HEK293 (cell line): ENCODE measurements around the gene EPHB3.

Experiments
- CTCF ChIA-PET: fragments of 350-600 bp; formaldehyde crosslinking; extraction: SDS; loops from one replicate; lab custom pipeline; 2021; ENCODE audit warnings: antibody characterized with exemption; lab: Yijun Ruan, JAX
- POLR2A ChIA-PET: fragments of 300-600 bp; formaldehyde crosslinking; extraction: SDS; loops from one replicate; lab custom pipeline; 2020; ENCODE audit warnings: antibody characterized with exemption, inconsistent platforms; lab: Yijun Ruan, JAX
- H3K27ac ChIP-seq: fragments of 200-500 bp; sonication (Bioruptor generic); 2 replicates; pipeline ENCODE4 v1.5.1; 2014; ENCODE audit warnings: low read depth, low read length, control low read depth, inconsistent platforms; ENCODE audit errors: extremely low read depth
- H3K36me3 ChIP-seq, 2 experiments: fragments of 200-500 bp in 1 of 2; sonication (Bioruptor generic) in 1 of 2; 1 replicate in 1 of 2; 2 replicates in 1 of 2; pipeline ENCODE4 v1.5.1; 2014 to 2017; ENCODE audit warnings: inconsistent platforms in 2 of 2, low read length in 2 of 2; ENCODE audit not compliant: control insufficient read depth in 2 of 2, insufficient read depth in 1 of 2
- H3K4me1 ChIP-seq: fragments of 200-500 bp; sonication (Bioruptor generic); 2 replicates; pipeline ENCODE4 v1.5.1; 2014; ENCODE audit warnings: mild to moderate bottlenecking, low read length, inconsistent platforms; ENCODE audit not compliant: control insufficient read depth, insufficient read depth
- H3K4me3 ChIP-seq: 2 replicates; pipeline ENCODE4 v1.5.1; 2011; ENCODE audit warnings: low read depth, mild to moderate bottlenecking, control low read depth, low read length, moderate library complexity
- H3K9me3 ChIP-seq: fragments of 200-500 bp; sonication (Bioruptor generic); 2 replicates; pipeline ENCODE4 v1.5.1; 2014; ENCODE audit warnings: low read depth, low read length, inconsistent platforms; ENCODE audit not compliant: control insufficient read depth, insufficient read depth
- FEZF1 ChIP-seq: fragments of 450-650 bp; formaldehyde crosslinking; IDR thresholded peaks from 2 replicates; pipeline ENCODE4 v1.5.1; 2016; ENCODE audit warnings: missing biosample characterization, missing genetic modification characterization
- GLIS2 ChIP-seq: fragments of 450-650 bp; formaldehyde crosslinking; IDR thresholded peaks from 2 replicates; pipeline ENCODE4 v1.5.1; 2016; ENCODE audit warnings: missing biosample characterization, missing genetic modification characterization
- KLF9 ChIP-seq: fragments of 450-650 bp; formaldehyde crosslinking; IDR thresholded peaks from 2 replicates; pipeline ENCODE4 v1.5.1; 2016; ENCODE audit warnings: missing biosample characterization, missing genetic modification characterization, low read depth
- SP7 ChIP-seq: fragments of 450-650 bp; formaldehyde crosslinking; IDR thresholded peaks from 2 replicates; pipeline ENCODE4 v1.5.1; 2016; ENCODE audit warnings: missing biosample characterization, missing genetic modification characterization
- YY1 ChIP-seq: fragments of 450-650 bp; formaldehyde crosslinking; IDR thresholded peaks from 2 replicates; pipeline ENCODE4 v1.5.1; 2018; ENCODE audit warnings: missing biosample characterization, missing genetic modification characterization
- ZBTB17 ChIP-seq: fragments of 450-650 bp; formaldehyde crosslinking; IDR thresholded peaks from 2 replicates; pipeline ENCODE4 v1.5.1; 2016; ENCODE audit warnings: missing biosample characterization, missing genetic modification characterization
- ZNF24 ChIP-seq: fragments of 450-650 bp; formaldehyde crosslinking; IDR thresholded peaks from 2 replicates; pipeline ENCODE4 v1.5.1; 2016; ENCODE audit warnings: missing biosample characterization, missing genetic modification characterization
- ZNF341 ChIP-seq: fragments of 450-650 bp; formaldehyde crosslinking; IDR thresholded peaks from 2 replicates; pipeline ENCODE4; 2016; ENCODE audit warnings: low read depth, missing biosample characterization, missing genetic modification characterization
- ZNF555 ChIP-seq: fragments of 450-650 bp; formaldehyde crosslinking; conservative IDR thresholded peaks from 2 replicates; pipeline ENCODE4 v1.5.1; 2017; ENCODE audit warnings: missing biosample characterization, mild to moderate bottlenecking, missing genetic modification characterization, inconsistent platforms
- ZNF558 ChIP-seq: fragments of 450-650 bp; formaldehyde crosslinking; IDR thresholded peaks from 2 replicates; pipeline ENCODE4 v1.5.1; 2016; ENCODE audit warnings: missing biosample characterization, missing genetic modification characterization
- ZXDB ChIP-seq: fragments of 450-650 bp; formaldehyde crosslinking; IDR thresholded peaks from 2 replicates; pipeline ENCODE4 v1.5.1; 2016; ENCODE audit warnings: missing biosample characterization, missing genetic modification characterization
- TF ChIP-seq, protein P1 (sequence below): fragments of 450-650 bp; formaldehyde crosslinking; IDR thresholded peaks from 2 replicates; pipeline ENCODE4; 2016; ENCODE audit warnings: missing biosample characterization, missing genetic modification characterization
- TF ChIP-seq, protein P2 (sequence below): IDR thresholded peaks from 2 replicates; pipeline ENCODE4 v1.6.1; 2011; ENCODE audit warnings: mild to moderate bottlenecking, low read depth, low read length, borderline replicate concordance
- TF ChIP-seq, protein P3 (sequence below): fragments of 450-650 bp; formaldehyde crosslinking; IDR thresholded peaks from 2 replicates; pipeline ENCODE4 v1.5.1; 2016; ENCODE audit warnings: missing biosample characterization, missing genetic modification characterization, borderline replicate concordance
- TF ChIP-seq, protein P4 (sequence below): fragments of 450-650 bp; IDR thresholded peaks from 2 replicates; pipeline ENCODE4 v1.5.1; 2018; ENCODE audit warnings: missing biosample characterization, mild to moderate bottlenecking, missing genetic modification characterization
- TF ChIP-seq, protein P5 (sequence below): fragments of 450-650 bp; formaldehyde crosslinking; IDR thresholded peaks from 2 replicates; pipeline ENCODE4 v1.5.1; 2016; ENCODE audit warnings: missing biosample characterization, missing genetic modification characterization
- TF ChIP-seq, protein P6 (sequence below): fragments of 450-650 bp; formaldehyde crosslinking; IDR thresholded peaks from 2 replicates; pipeline ENCODE4 v1.5.1; 2016; ENCODE audit warnings: missing biosample characterization, missing genetic modification characterization
- TF ChIP-seq, protein P7 (sequence below): fragments of 450-650 bp; formaldehyde crosslinking; IDR thresholded peaks from 2 replicates; pipeline ENCODE4 v1.5.1; 2016; ENCODE audit warnings: missing biosample characterization, missing genetic modification characterization, low read depth

EPHB3 gene

DNA sequence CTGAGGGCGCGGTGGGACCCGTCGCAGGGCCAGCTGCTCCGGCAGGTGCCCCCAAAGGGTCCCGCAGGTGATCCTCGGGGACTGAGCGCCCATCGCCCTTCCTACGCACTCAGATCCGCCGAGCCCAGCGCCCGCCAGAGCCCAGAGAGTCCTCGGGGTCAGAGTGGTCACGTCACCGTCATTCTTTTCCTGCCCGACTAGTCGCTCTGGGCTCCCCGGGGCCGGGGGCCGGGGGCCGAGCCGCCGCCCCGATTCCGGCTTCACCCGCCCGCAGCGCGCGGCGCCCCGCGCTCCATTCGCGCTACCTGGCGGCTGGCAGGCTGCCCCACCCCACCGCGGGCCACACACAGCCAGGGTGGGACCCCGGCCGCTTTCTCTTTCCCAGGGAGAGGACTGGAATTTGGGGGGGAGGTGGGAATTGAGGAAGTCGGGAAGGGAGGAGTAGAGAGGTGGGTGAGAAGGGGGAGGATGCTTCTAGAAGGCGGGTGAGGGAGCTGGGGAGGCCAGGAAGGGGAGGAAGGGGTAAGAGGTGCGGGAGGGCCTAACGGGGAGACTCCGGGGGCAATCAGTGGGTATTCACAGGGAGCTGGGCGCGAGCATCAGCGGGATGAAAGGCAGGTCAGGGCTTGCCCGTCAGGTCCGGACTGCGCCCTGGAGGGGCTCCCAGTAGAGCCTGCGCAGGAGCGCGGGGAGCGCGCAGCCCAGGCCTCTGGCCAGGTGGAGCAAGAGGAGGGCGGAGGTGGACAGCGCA lies 36.1 kb upstream of the EPHB3 start (continued):
- TF ChIP-seq ZNF555 (tag by site-specific recombination), result no peak
- TF ChIP-seq, protein P1, sequence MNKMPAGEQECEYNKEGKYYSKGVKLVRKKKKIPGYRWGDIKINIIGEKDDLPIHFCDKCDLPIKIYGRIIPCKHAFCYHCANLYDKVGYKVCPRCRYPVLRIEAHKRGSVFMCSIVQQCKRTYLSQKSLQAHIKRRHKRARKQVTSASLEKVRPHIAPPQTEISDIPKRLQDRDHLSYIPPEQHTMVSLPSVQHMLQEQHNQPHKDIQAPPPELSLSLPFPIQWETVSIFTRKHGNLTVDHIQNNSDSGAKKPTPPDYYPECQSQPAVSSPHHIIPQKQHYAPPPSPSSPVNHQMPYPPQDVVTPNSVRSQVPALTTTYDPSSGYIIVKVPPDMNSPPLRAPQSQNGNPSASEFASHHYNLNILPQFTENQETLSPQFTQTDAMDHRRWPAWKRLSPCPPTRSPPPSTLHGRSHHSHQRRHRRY (tag by site-specific recombination), result no peak
- TF ChIP-seq, protein P2, sequence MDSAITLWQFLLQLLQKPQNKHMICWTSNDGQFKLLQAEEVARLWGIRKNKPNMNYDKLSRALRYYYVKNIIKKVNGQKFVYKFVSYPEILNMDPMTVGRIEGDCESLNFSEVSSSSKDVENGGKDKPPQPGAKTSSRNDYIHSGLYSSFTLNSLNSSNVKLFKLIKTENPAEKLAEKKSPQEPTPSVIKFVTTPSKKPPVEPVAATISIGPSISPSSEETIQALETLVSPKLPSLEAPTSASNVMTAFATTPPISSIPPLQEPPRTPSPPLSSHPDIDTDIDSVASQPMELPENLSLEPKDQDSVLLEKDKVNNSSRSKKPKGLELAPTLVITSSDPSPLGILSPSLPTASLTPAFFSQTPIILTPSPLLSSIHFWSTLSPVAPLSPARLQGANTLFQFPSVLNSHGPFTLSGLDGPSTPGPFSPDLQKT, result no peak
- TF ChIP-seq, all 188 proteins: peak for 28

DNA sequence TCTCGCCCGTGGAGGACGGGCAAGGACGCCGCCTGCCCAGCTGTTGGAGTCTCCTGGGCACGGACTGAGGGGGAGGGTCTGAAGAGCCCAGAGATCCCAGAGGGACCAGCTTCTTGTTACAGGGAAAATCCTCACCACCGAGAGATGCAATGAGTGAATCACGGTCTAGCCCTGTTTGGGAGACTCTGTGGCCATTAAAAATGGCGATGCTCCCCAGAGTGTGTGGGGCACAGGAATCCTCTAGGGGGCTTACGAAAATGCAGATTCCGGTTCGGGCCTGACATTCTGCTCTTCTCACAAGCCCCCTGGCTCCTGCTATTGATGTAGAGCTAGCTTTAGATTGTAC lies 35.5 kb upstream of the EPHB3 start:
- peak overlapping the region; percentile 52 for H3K4me3 ChIP-seq
- ChIA-PET POLR2A (interaction anchor here (0.6 kb wide), 1 partner anchor 296 kb away, joined by 3 read pairs; no protein-coding TSS in a partner anchor), CTCF (interaction anchor here (0.6 to 2.0 kb wide), 5 partner anchors 12 to 106 kb away, joined by 3 to 9 read pairs (median 4); no protein-coding TSS in a partner anchor)
- H3K36me3 ChIP-seq, result no peaks in the 10 kb centered on the region
- H3K27ac ChIP-seq, result peak overlapping the region; percentile 68; the same call in 1 of the 2 replicates
- H3K4me1 ChIP-seq, result no peaks in the 10 kb centered on the region
- TF ChIP-seq ZXDB (tag by site-specific recombination) (0 out of 2 replicates have a peak, but pooled peaks have one; percentile 14), ZNF341 (tag by site-specific recombination) (peak; percentile 34; the same call in 1 of the 2 replicates), GLIS2 (tag by site-specific recombination) (peak; percentile 47; the same call in 1 of the 2 replicates), ZNF558 (no peak), KLF9 (no peak), SP7 (tag by site-specific recombination) (0 out of 2 replicates have a peak, but pooled peaks have one; percentile 17), YY1 (tag by site-specific recombination) (0 out of 2 replicates have a peak, but pooled peaks have one; percentile 29), ZBTB17 (tag by site-specific recombination) (peak; percentile 34)
- TF ChIP-seq, protein P3, sequence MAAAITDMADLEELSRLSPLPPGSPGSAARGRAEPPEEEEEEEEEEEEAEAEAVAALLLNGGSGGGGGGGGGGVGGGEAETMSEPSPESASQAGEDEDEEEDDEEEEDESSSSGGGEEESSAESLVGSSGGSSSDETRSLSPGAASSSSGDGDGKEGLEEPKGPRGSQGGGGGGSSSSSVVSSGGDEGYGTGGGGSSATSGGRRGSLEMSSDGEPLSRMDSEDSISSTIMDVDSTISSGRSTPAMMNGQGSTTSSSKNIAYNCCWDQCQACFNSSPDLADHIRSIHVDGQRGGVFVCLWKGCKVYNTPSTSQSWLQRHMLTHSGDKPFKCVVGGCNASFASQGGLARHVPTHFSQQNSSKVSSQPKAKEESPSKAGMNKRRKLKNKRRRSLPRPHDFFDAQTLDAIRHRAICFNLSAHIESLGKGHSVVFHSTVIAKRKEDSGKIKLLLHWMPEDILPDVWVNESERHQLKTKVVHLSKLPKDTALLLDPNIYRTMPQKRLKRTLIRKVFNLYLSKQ (tag by site-specific recombination), result no peak
- TF ChIP-seq, protein P4, sequence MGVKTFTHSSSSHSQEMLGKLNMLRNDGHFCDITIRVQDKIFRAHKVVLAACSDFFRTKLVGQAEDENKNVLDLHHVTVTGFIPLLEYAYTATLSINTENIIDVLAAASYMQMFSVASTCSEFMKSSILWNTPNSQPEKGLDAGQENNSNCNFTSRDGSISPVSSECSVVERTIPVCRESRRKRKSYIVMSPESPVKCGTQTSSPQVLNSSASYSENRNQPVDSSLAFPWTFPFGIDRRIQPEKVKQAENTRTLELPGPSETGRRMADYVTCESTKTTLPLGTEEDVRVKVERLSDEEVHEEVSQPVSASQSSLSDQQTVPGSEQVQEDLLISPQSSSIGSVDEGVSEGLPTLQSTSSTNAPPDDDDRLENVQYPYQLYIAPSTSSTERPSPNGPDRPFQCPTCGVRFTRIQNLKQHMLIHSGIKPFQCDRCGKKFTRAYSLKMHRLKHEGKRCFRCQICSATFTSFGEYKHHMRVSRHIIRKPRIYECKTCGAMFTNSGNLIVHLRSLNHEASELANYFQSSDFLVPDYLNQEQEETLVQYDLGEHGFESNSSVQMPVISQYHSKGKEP (tag by site-specific recombination), result no peak
- no peaks in the 10 kb centered on the region for H3K9me3 ChIP-seq

DNA sequence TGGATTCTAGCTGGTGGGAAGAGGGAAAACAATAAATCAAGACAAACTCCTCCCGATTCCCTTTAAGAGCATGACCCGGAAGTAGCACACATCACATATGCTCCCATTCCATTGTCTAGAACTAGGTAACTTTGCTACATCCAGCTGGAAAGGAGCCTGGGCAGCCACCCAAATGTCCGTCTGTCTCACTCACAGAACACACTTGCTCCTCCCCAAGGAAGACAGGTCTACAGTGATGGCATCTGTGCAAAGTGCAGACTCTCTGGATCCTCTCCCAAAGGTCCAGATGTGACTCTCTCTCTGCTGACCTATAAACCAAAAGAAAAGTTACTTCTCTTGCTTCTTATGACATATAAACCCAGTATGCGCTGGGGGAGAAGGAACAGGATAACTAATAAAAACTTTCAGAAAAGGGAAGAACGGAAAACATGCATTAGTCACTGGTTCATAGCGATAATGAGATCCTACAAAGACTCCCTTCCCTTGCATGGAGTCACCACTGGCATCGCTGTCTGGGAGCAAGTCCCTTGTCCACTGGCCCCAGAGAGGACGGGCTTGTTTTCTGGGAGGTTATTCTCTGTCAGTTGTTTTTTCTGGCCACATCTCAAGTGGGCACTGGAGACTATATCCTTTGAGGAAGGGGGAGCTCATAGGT lies 29.8 kb upstream of the EPHB3 start:
- POLR2A ChIA-PET, result interaction anchor here (0.6 kb wide), 1 partner anchor 606 kb away, joined by 3 read pairs; no protein-coding TSS in a partner anchor
- Histone ChIP-seq H3K4me1 (no peaks in the 10 kb centered on the region), H3K27ac (no peak overlapping the region), H3K4me3 (no peak overlapping the region), H3K36me3 (no peaks in the 10 kb centered on the region), H3K9me3 (no peaks in the 10 kb centered on the region)
- CTCF ChIA-PET, result interaction anchor here (0.6 to 5.6 kb wide), 4 partner anchors 9 to 160 kb away, joined by 3 to 35 read pairs (median 4); no protein-coding TSS in a partner anchor
- TF ChIP-seq ZNF24 (tag by site-specific recombination), result no peak
- TF ChIP-seq, protein P5, sequence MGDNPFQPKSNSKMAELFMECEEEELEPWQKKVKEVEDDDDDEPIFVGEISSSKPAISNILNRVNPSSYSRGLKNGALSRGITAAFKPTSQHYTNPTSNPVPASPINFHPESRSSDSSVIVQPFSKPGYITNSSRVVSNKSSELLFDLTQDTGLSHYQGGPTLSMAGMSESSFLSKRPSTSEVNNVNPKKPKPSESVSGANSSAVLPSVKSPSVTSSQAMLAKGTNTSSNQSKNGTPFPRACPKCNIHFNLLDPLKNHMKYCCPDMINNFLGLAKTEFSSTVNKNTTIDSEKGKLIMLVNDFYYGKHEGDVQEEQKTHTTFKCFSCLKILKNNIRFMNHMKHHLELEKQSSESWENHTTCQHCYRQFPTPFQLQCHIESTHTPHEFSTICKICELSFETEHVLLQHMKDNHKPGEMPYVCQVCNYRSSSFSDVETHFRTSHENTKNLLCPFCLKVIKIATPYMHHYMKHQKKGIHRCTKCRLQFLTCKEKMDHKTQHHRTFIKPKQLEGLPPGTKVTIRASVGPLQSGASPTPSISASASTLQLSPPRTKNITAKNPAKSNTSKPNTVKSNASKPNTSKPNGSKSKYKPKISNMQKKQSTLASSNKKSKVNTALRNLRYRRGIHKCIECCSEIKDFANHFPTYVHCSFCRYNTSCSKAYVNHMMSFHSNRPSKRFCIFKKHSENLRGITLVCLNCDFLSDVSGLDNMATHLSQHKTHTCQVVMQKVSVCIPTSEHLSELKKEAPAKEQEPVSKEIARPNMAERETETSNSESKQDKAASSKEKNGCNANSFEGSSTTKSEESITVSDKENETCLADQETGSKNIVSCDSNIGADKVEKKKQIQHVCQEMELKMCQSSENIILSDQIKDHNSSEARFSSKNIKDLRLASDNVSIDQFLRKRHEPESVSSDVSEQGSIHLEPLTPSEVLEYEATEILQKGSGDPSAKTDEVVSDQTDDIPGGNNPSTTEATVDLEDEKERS (tag by site-specific recombination), result no peak
- TF ChIP-seq, protein P6, sequence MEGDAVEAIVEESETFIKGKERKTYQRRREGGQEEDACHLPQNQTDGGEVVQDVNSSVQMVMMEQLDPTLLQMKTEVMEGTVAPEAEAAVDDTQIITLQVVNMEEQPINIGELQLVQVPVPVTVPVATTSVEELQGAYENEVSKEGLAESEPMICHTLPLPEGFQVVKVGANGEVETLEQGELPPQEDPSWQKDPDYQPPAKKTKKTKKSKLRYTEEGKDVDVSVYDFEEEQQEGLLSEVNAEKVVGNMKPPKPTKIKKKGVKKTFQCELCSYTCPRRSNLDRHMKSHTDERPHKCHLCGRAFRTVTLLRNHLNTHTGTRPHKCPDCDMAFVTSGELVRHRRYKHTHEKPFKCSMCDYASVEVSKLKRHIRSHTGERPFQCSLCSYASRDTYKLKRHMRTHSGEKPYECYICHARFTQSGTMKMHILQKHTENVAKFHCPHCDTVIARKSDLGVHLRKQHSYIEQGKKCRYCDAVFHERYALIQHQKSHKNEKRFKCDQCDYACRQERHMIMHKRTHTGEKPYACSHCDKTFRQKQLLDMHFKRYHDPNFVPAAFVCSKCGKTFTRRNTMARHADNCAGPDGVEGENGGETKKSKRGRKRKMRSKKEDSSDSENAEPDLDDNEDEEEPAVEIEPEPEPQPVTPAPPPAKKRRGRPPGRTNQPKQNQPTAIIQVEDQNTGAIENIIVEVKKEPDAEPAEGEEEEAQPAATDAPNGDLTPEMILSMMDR, result no peak
- no peak for TF ChIP-seq FEZF1 (tag by site-specific recombination)
- TF ChIP-seq, protein P7, sequence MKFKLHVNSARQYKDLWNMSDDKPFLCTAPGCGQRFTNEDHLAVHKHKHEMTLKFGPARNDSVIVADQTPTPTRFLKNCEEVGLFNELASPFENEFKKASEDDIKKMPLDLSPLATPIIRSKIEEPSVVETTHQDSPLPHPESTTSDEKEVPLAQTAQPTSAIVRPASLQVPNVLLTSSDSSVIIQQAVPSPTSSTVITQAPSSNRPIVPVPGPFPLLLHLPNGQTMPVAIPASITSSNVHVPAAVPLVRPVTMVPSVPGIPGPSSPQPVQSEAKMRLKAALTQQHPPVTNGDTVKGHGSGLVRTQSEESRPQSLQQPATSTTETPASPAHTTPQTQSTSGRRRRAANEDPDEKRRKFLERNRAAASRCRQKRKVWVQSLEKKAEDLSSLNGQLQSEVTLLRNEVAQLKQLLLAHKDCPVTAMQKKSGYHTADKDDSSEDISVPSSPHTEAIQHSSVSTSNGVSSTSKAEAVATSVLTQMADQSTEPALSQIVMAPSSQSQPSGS (tag by site-specific recombination), result no peak
